Activated gamma-delta T cell treated with Interleukin-2 at 50 U/mL for 16 hours (primary cell): ENCODE measurements around the gene FAM76A.
"Not testable (repeated sequence)": the region's sequence is repeated elsewhere in the genome, so short reads cannot be mapped to it uniquely, and the experiment has no call there.

Experiments
- DNase-seq: peaks from one replicate; pipeline ENCODE4 v3.0.0-alpha.2; 2020

Gene FAM76A

GRCh38 chr1:27782950-27783349, 57.2 kb downstream of the FAM76A start:
- no peak for DNase-seq

- DNase-seq, result no peak
These were observed 58.9 kb downstream of the FAM76A start for GRCh38 chr1:27784700-27785099.

- no peak for DNase-seq
These were observed 60.2 kb downstream of the FAM76A start for GRCh38 chr1:27785781-27786455.

- DNase-seq, result no peak
These were observed 62.1 kb downstream of the FAM76A start for GRCh38 chr1:27787895-27788294.

GRCh38 chr1:27789540-27790041, 63.8 kb downstream of the FAM76A start:
- DNase-seq, result no peak

- DNase-seq, result not testable (repeated sequence)
These were observed 64.5 kb downstream of the FAM76A start for GRCh38 chr1:27790270-27790669.

- no peak for DNase-seq
These were observed 69.8 kb downstream of the FAM76A start for GRCh38 chr1:27795601-27796000.

- DNase-seq, result no peak
These were observed 79.0 kb downstream of the FAM76A start for GRCh38 chr1:27804791-27805190.

GRCh38 chr1:27806758-27807157, 81.0 kb downstream of the FAM76A start:
- no peak for DNase-seq

GRCh38 chr1:27807385-27807784, 81.6 kb downstream of the FAM76A start:
- no peak for DNase-seq

- not testable (repeated sequence) for DNase-seq
These were observed 82.4 kb downstream of the FAM76A start for GRCh38 chr1:27808131-27808530.

- no peak for DNase-seq
These were observed 84.1 kb downstream of the FAM76A start for GRCh38 chr1:27809883-27810282.

- no peak for DNase-seq
These were observed 86.2 kb downstream of the FAM76A start for GRCh38 chr1:27811741-27812500.
